ENCODE data around the gene GMCL2.

- TF ChIP-seq CTCF (IDR thresholded peaks at IDR 0.05; ENCODE audit: low read depth, low read length, poor library complexity, severe bottlenecking) (no peak), EZH2phosphoT487 (IDR thresholded peaks at IDR 0.05; ENCODE audit: borderline replicate concordance, low read length) (no peak)
These were observed 42.7 kb upstream of the GMCL2 start for GRCh38 chr5:178229861-178230260.
